ENCODE results near the gene TMEM231. TPM values are rescaled to one million over a fixed set of nuclear protein-coding genes. Genes with fewer than 3 reads are reported as not detected.
"Not testable (repeated sequence)": the region's sequence is repeated elsewhere in the genome, so short reads cannot be mapped to it uniquely, and the experiment has no call there.

TMEM231 gene
- total RNA-seq, 4 donors from 2014 or later, result 0.76 to 2.3 (median 1.7) TPM

GRCh38 chr16:75514296-75514695 lies 41.8 kb downstream of the TMEM231 start:
- TF ChIP-seq CTCF (IDR thresholded peaks at IDR 0.05 in 4 of 5, conservative IDR thresholded peaks at IDR 0.05 in 1 of 5), result no peak
- no peak for TF ChIP-seq POLR2A (IDR thresholded peaks at IDR 0.05)
- no peak for DNase-seq
- intact Hi-C loops (cut with DNase I; ENCODE audit: low total_unique reads), result no loop called here
- H3K4me3 ChIP-seq, result no peak overlapping the region
- no peak for ATAC-seq
- no peaks in the 10 kb centered on the region for H3K27me3 ChIP-seq
- no peak overlapping the region for H3K27ac ChIP-seq
- in situ Hi-C loops (cut with MboI; ENCODE audit: low sequenced_read_pairs in 4 of 4), result loop anchor here in 2 of 4 donors (5.0 to 10.0 kb wide), 2 partner anchors 42 to 49 kb away; partner anchors contain the start of gene TMEM170A (in 1 of the 2)
- peaks cover 0 to 6% of the 10 kb centered on the region in 2 donors for H3K4me1 ChIP-seq
- no peaks in the 10 kb centered on the region for H3K9me3 ChIP-seq
- H3K36me3 ChIP-seq, result no peaks in the 10 kb centered on the region

- peaks cover 10 to 19% of the 10 kb centered on the region in 2 donors for H3K4me1 ChIP-seq
- H3K27me3 ChIP-seq, result no peaks in the 10 kb centered on the region
- in situ Hi-C loops (cut with MboI; ENCODE audit: low sequenced_read_pairs in 4 of 4), result no loop called here
- peak; percentile 89 to 95 for ATAC-seq
- no peaks in the 10 kb centered on the region for H3K9me3 ChIP-seq
- intact Hi-C loops (cut with DNase I; ENCODE audit: low total_unique reads), result no loop called here
- peak overlapping the region; percentile 24 to 74 (median 50) for H3K27ac ChIP-seq
- peak; percentile 61 to 71 for DNase-seq
- H3K36me3 ChIP-seq, result no peaks in the 10 kb centered on the region
- no peak for TF ChIP-seq CTCF (IDR thresholded peaks at IDR 0.05 in 4 of 5, conservative IDR thresholded peaks at IDR 0.05 in 1 of 5)
- TF ChIP-seq POLR2A (IDR thresholded peaks at IDR 0.05), result no peak
- peak overlapping the region in 1 of 4 donors; percentile 6 for H3K4me3 ChIP-seq
Observed at GRCh38 chr16:75506574-75506973, 49.5 kb downstream of the TMEM231 start.

GRCh38 chr16:75506107-75506506 lies 49.9 kb downstream of the TMEM231 start:
- ATAC-seq (no peak), DNase-seq (no peak)
- no peaks in the 10 kb centered on the region for H3K9me3 ChIP-seq
- intact Hi-C loops (cut with DNase I; ENCODE audit: low total_unique reads) (no loop called here), in situ Hi-C loops (cut with MboI; ENCODE audit: low sequenced_read_pairs in 4 of 4) (no loop called here)
- peaks cover 10 to 21% of the 10 kb centered on the region in 2 donors for H3K4me1 ChIP-seq
- no peaks in the 10 kb centered on the region for H3K27me3 ChIP-seq
- no peak for TF ChIP-seq POLR2A (IDR thresholded peaks at IDR 0.05)
- H3K27ac ChIP-seq, result peak overlapping the region; percentile 24 to 74 (median 50)
- peak overlapping the region in 1 of 4 donors; percentile 6 for H3K4me3 ChIP-seq
- no peaks in the 10 kb centered on the region for H3K36me3 ChIP-seq

- intact Hi-C loops (cut with DNase I; ENCODE audit: low total_unique reads), result no loop called here
- H3K9me3 ChIP-seq, result no peaks in the 10 kb centered on the region
- H3K27me3 ChIP-seq, result no peaks in the 10 kb centered on the region
- no peak for DNase-seq
- no peak for ATAC-seq
- no peak overlapping the region for H3K4me3 ChIP-seq
- no peaks in the 10 kb centered on the region for H3K36me3 ChIP-seq
- H3K4me1 ChIP-seq, result peaks cover 10 to 21% of the 10 kb centered on the region in 2 donors
- TF ChIP-seq CTCF (IDR thresholded peaks at IDR 0.05 in 4 of 5, conservative IDR thresholded peaks at IDR 0.05 in 1 of 5), result no peak
- TF ChIP-seq POLR2A (IDR thresholded peaks at IDR 0.05), result no peak
- in situ Hi-C loops (cut with MboI; ENCODE audit: low sequenced_read_pairs in 4 of 4), result no loop called here
- no peak overlapping the region for H3K27ac ChIP-seq
Observed at GRCh38 chr16:75503801-75504200, 52.3 kb downstream of the TMEM231 start.

- in situ Hi-C loops (cut with MboI; ENCODE audit: low sequenced_read_pairs in 4 of 4), result no loop called here
- Histone ChIP-seq H3K9me3 (no peaks in the 10 kb centered on the region), H3K4me1 (peaks cover 7 to 21% of the 10 kb centered on the region in 2 donors), H3K36me3 (no peaks in the 10 kb centered on the region), H3K27me3 (no peaks in the 10 kb centered on the region), H3K27ac (no peak overlapping the region), H3K4me3 (no peak overlapping the region)
- DNase-seq (no peak), ATAC-seq (no peak)
- intact Hi-C loops (cut with DNase I; ENCODE audit: low total_unique reads), result no loop called here
- TF ChIP-seq POLR2A (IDR thresholded peaks at IDR 0.05) (no peak), CTCF (IDR thresholded peaks at IDR 0.05 in 4 of 5, conservative IDR thresholded peaks at IDR 0.05 in 1 of 5) (no peak)
Observed at GRCh38 chr16:75502916-75503605, 53.0 kb downstream of the TMEM231 start.

- H3K27ac ChIP-seq; H3K27me3 ChIP-seq; H3K4me3 ChIP-seq; intact Hi-C loops (cut with DNase I; ENCODE audit: low total_unique reads); DNase-seq; H3K9me3 ChIP-seq; H3K36me3 ChIP-seq; in situ Hi-C loops (cut with MboI; ENCODE audit: low sequenced_read_pairs in 4 of 4); ATAC-seq: not testable (repeated sequence)
- peaks cover 4 to 16% of the 10 kb centered on the region in 2 donors for H3K4me1 ChIP-seq
Observed at GRCh38 chr16:75501820-75502219, 54.2 kb downstream of the TMEM231 start.
